Measurements from ENCODE around the gene LMF1.
"Not testable (repeated sequence)": the region's sequence is repeated elsewhere in the genome, so short reads cannot be mapped to it uniquely, and the experiment has no call there.

The LMF1 gene

DNA sequence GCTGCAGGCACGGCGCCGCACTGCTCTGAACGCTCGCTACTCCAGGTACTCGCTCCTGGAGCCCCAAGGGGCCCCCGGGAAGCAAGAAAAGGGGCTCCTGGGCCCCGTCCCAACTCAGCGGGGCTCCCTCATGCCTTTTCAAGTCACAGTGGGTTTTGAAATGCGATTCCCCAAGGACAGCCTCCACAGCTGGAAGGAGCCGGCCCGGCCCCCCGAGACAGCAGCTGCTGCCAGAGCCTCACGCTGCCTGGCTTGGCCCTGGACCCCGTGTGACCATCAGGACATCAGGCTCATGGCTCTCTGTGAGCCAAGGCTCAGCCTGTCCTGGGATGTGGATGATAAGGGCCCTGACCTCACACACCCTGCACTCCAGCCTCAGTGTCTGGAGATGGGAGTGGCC is 80.6 kb downstream of the LMF1 start:
- no peaks in the 10 kb centered on the region for H3K9me3 Mint-ChIP-seq
- H3K36me3 Mint-ChIP-seq: peaks cover 9% of the 10 kb centered on the region
- no peaks in the 10 kb centered on the region for H3K4me1 Mint-ChIP-seq
- no peak overlapping the region for H3K4me3 Mint-ChIP-seq
- no peak overlapping the region for H3K27ac Mint-ChIP-seq
- ATAC-seq (ENCODE audit: low read depth) (no peak), DNase-seq (ENCODE audit: low spot score in 2 of 2) (no peak)
- no peaks in the 10 kb centered on the region for H3K27me3 Mint-ChIP-seq

DNA sequence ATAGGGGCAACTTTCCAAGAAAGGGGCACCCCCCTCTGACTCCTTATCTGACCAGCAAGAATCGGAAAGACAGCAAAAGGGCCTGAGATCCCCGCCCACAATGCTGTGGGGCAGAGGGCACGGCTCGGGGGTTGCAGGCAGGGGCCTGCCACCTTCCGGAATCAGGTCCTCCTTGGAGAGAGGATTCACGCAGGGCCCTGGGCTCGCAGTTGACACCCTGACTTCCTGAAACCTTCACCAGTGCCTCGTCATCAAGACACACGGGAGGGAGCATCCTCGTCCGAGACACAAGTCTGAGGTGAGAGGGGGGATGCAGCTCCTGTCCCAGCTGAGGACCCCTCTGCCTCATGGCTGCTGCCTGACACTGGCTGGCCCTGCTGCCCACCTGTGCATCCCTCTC is 81.2 kb downstream of the LMF1 start:
- peaks cover 9% of the 10 kb centered on the region for H3K36me3 Mint-ChIP-seq
- DNase-seq (ENCODE audit: low spot score in 2 of 2) (no peak), ATAC-seq (ENCODE audit: low read depth) (no peak)
- no peaks in the 10 kb centered on the region for H3K4me1 Mint-ChIP-seq
- H3K27ac Mint-ChIP-seq: no peak overlapping the region
- H3K4me3 Mint-ChIP-seq: no peak overlapping the region
- no peaks in the 10 kb centered on the region for H3K27me3 Mint-ChIP-seq
- no peaks in the 10 kb centered on the region for H3K9me3 Mint-ChIP-seq

GRCh38 chr16:888901-889570 is 81.7 kb downstream of the LMF1 start:
- Mint-ChIP-seq H3K4me1 (no peaks in the 10 kb centered on the region), H3K36me3 (peaks cover 6% of the 10 kb centered on the region), H3K27ac (no peak overlapping the region), H3K9me3 (no peaks in the 10 kb centered on the region), H3K4me3 (no peak overlapping the region), H3K27me3 (no peaks in the 10 kb centered on the region)
- DNase-seq (ENCODE audit: low spot score in 2 of 2) (no peak), ATAC-seq (ENCODE audit: low read depth) (no peak)

DNA sequence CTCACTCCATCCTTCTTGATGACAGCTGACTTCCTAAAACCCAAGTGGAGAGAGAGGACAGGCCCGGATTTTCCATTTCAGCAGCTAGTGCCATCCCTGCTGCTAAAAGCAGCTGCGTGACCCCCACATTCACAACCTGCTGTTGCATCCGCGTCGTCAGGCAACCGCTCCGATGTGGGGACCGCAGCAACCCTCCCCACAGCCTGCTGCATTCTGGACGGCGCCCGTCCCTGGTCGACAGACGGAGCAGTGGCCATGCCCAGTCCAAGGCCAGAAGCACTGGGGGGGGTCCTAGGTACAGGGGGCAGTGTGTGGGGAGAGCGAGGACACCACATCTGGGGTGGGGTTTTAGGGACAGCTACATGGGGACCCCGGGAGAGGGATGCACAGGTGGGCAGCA is 82.3 kb downstream of the LMF1 start:
- H3K4me3 Mint-ChIP-seq; H3K36me3 Mint-ChIP-seq; H3K9me3 Mint-ChIP-seq; ATAC-seq (ENCODE audit: low read depth); H3K27me3 Mint-ChIP-seq; DNase-seq (ENCODE audit: low spot score in 2 of 2); H3K27ac Mint-ChIP-seq; H3K4me1 Mint-ChIP-seq: not testable (repeated sequence)

- Mint-ChIP-seq H3K36me3 (peaks cover 7% of the 10 kb centered on the region), H3K4me1 (no peaks in the 10 kb centered on the region), H3K27me3 (no peaks in the 10 kb centered on the region), H3K27ac (no peak overlapping the region), H3K9me3 (peaks cover under 1% of the 10 kb centered on the region), H3K4me3 (no peak overlapping the region)
- ATAC-seq (ENCODE audit: low read depth) (no peak), DNase-seq (ENCODE audit: low spot score in 2 of 2) (no peak)
Observed at GRCh38 chr16:887846-888245, 82.9 kb downstream of the LMF1 start.

GRCh38 chr16:886802-887731 is 83.7 kb downstream of the LMF1 start:
- Mint-ChIP-seq H3K27ac (no peak overlapping the region), H3K36me3 (peaks cover 13% of the 10 kb centered on the region), H3K27me3 (no peaks in the 10 kb centered on the region), H3K4me1 (no peaks in the 10 kb centered on the region), H3K9me3 (peaks cover 6% of the 10 kb centered on the region), H3K4me3 (no peak overlapping the region)
- no peak for ATAC-seq (ENCODE audit: low read depth)
- DNase-seq (ENCODE audit: low spot score in 2 of 2): no peak

DNA sequence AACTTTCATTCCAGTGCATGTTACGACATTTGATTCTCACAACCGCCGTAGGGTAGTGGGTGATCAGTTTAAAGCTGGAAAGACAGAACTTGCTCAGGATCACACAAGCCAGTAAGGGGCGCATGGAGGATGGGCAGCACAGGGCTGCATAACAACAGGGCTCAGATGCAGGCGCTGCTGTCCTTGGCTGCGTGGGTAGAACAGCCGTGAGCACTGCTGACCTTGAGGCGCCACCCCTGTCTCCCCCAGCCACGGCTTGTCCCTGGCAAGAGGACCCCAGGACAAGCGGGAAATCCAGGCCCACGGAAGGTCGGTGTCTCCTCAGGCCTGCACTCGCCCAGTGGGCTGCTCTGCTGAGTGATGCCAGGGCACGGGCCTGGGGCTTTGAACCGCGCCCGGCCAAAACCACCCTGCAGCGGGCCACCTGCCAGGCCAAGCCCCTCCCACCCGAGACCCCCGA is 84.7 kb downstream of the LMF1 start:
- ATAC-seq (ENCODE audit: low read depth) (no peak), DNase-seq (ENCODE audit: low spot score in 2 of 2) (no peak)
- no peak overlapping the region for H3K4me3 Mint-ChIP-seq
- no peaks in the 10 kb centered on the region for H3K27me3 Mint-ChIP-seq
- peaks cover 13% of the 10 kb centered on the region for H3K36me3 Mint-ChIP-seq
- no peaks in the 10 kb centered on the region for H3K4me1 Mint-ChIP-seq
- H3K27ac Mint-ChIP-seq: no peak overlapping the region
- H3K9me3 Mint-ChIP-seq: peaks cover 6% of the 10 kb centered on the region

DNA sequence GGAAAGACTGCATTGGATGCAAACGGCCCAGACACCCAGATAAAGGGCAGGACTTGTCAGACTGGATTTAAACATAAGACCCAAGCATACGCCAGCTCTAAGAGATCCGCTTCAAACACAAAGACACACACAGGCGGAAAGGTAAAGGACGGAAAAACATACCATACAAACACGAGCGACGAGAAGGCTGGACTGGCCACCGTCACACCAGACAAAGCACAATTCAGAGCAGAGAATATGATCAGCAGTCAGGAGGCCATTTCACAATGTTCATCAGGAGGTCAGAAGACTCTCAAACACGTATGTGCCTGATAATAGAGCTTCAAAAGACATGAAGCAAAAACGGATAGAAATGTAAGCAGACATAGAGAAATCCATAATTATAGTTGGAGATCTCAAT is 85.4 kb downstream of the LMF1 start:
- ATAC-seq (ENCODE audit: low read depth) (no peak), DNase-seq (ENCODE audit: low spot score in 2 of 2) (no peak)
- H3K27me3 Mint-ChIP-seq: no peaks in the 10 kb centered on the region
- no peaks in the 10 kb centered on the region for H3K4me1 Mint-ChIP-seq
- no peak overlapping the region for H3K27ac Mint-ChIP-seq
- H3K9me3 Mint-ChIP-seq: peaks cover 6% of the 10 kb centered on the region
- H3K4me3 Mint-ChIP-seq: no peak overlapping the region
- H3K36me3 Mint-ChIP-seq: peaks cover 13% of the 10 kb centered on the region

GRCh38 chr16:884232-884631 is 86.6 kb downstream of the LMF1 start:
- Mint-ChIP-seq H3K27ac (no peak overlapping the region), H3K9me3 (peaks cover 6% of the 10 kb centered on the region)
- DNase-seq (ENCODE audit: low spot score in 2 of 2): no peak

GRCh38 chr16:883781-884180 is 87.0 kb downstream of the LMF1 start:
- Mint-ChIP-seq H3K4me1 (no peaks in the 10 kb centered on the region), H3K27me3 (no peaks in the 10 kb centered on the region), H3K36me3 (peaks cover 12% of the 10 kb centered on the region), H3K4me3 (no peak overlapping the region), H3K9me3 (peaks cover 6% of the 10 kb centered on the region), H3K27ac (no peak overlapping the region)
- ATAC-seq (ENCODE audit: low read depth): no peak
- DNase-seq (ENCODE audit: low spot score in 2 of 2): no peak

More at GRCh38 chr16:884232-884631, 86.6 kb downstream of the LMF1 start:
- H3K27me3 Mint-ChIP-seq: no peaks in the 10 kb centered on the region
- no peak overlapping the region for H3K4me3 Mint-ChIP-seq
- no peak for ATAC-seq (ENCODE audit: low read depth)
- peaks cover 13% of the 10 kb centered on the region for H3K36me3 Mint-ChIP-seq
- no peaks in the 10 kb centered on the region for H3K4me1 Mint-ChIP-seq

GRCh38 chr16:883340-883739 is 87.4 kb downstream of the LMF1 start:
- H3K4me3 Mint-ChIP-seq: no peak overlapping the region
- no peak for DNase-seq (ENCODE audit: low spot score in 2 of 2)
- peaks cover 9% of the 10 kb centered on the region for H3K36me3 Mint-ChIP-seq
- peaks cover 6% of the 10 kb centered on the region for H3K9me3 Mint-ChIP-seq
- H3K27ac Mint-ChIP-seq: no peak overlapping the region
- no peaks in the 10 kb centered on the region for H3K27me3 Mint-ChIP-seq
- no peak for ATAC-seq (ENCODE audit: low read depth)
- H3K4me1 Mint-ChIP-seq: no peaks in the 10 kb centered on the region

DNA sequence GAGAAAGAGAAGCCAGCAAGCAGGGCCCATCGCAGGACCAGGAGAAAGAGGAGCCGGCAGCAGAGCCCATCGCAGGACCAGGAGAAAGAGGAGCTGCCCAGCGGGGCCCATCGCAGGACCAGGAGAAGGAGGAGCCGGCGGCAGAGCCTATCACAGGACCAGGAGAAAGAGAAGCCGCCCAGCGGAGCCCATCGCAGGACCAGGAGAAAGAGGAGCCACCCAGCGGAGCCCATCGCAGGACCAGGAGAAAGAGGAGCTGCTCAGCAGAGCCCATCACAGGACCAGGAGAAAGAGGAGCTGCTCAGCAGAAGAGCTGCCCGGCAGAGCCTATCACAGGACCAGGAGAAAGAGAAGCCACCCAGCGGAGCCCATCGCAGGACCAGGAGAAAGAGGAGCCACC is 88.1 kb downstream of the LMF1 start:
- not testable (repeated sequence) for DNase-seq (ENCODE audit: low spot score in 2 of 2); H3K4me3 Mint-ChIP-seq; H3K9me3 Mint-ChIP-seq; ATAC-seq (ENCODE audit: low read depth); H3K4me1 Mint-ChIP-seq; H3K36me3 Mint-ChIP-seq; H3K27ac Mint-ChIP-seq; H3K27me3 Mint-ChIP-seq

DNA sequence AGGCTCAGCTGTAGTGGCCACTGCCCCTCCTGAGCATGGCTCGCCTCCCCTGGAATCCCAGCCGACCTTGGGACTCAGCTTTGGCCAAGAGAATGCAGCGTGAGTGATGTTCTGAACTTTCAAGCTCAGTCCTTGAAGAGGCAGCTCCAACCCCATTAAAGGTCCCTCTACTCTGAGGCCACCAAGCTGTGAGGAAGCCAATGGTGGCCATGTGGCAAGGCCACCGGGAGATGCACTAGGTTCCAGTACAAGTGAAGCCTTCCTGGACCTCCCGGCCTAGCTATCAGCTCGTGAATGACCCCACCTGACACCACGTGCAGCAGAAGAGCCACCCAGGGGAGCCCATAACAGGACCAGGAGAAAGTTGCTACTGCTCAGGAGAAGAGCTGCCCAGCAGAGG is 88.5 kb downstream of the LMF1 start:
- no peak for ATAC-seq (ENCODE audit: low read depth)
- no peak overlapping the region for H3K4me3 Mint-ChIP-seq

GRCh38 chr16:881219-882097 is 89.3 kb downstream of the LMF1 start:
- no peak for DNase-seq (ENCODE audit: low spot score in 2 of 2)
- H3K27ac Mint-ChIP-seq: peak overlapping the region; percentile 38
- peaks cover 10% of the 10 kb centered on the region for H3K4me1 Mint-ChIP-seq

More for the DNA sequence above, 88.5 kb downstream of the LMF1 start:
- DNase-seq (ENCODE audit: low spot score in 2 of 2): no peak
- H3K27ac Mint-ChIP-seq: peak overlapping the region; percentile 38
- peaks cover 6% of the 10 kb centered on the region for H3K4me1 Mint-ChIP-seq
- no peaks in the 10 kb centered on the region for H3K27me3 Mint-ChIP-seq
- peaks cover 6% of the 10 kb centered on the region for H3K9me3 Mint-ChIP-seq
- H3K36me3 Mint-ChIP-seq: peaks cover 9% of the 10 kb centered on the region

More at GRCh38 chr16:881219-882097, 89.3 kb downstream of the LMF1 start:
- no peak overlapping the region for H3K4me3 Mint-ChIP-seq
- H3K36me3 Mint-ChIP-seq: peaks cover 9% of the 10 kb centered on the region
- H3K9me3 Mint-ChIP-seq: peaks cover 6% of the 10 kb centered on the region
- no peaks in the 10 kb centered on the region for H3K27me3 Mint-ChIP-seq
- no peak for ATAC-seq (ENCODE audit: low read depth)
